ENCODE results near the gene PCDH9.

DNA sequence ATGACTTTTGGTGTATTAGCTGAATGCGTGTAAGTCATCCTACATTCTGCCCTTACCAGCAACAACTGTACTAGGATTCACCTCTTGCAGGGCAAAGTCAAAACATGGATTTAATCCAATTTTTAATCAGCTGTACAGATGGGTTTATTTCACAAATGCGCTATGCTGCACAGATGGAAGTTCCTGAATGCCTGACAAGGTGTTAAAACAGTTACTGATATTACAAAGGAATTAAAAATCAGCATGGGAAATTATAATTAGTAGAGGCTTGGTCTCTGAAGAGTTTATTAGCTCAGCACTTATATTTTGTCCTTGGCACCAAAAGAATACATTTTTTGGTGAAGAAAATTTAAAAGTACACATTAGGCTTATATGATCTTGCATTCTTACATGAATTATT, 448.9 kb downstream of the PCDH9 start:
- TF ChIP-seq, protein P1, sequence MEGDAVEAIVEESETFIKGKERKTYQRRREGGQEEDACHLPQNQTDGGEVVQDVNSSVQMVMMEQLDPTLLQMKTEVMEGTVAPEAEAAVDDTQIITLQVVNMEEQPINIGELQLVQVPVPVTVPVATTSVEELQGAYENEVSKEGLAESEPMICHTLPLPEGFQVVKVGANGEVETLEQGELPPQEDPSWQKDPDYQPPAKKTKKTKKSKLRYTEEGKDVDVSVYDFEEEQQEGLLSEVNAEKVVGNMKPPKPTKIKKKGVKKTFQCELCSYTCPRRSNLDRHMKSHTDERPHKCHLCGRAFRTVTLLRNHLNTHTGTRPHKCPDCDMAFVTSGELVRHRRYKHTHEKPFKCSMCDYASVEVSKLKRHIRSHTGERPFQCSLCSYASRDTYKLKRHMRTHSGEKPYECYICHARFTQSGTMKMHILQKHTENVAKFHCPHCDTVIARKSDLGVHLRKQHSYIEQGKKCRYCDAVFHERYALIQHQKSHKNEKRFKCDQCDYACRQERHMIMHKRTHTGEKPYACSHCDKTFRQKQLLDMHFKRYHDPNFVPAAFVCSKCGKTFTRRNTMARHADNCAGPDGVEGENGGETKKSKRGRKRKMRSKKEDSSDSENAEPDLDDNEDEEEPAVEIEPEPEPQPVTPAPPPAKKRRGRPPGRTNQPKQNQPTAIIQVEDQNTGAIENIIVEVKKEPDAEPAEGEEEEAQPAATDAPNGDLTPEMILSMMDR (IDR thresholded peaks at IDR 0.05; ENCODE audit: insufficient read depth, low read depth, low read length), result no peak
- TF ChIP-seq EZH2 (IDR thresholded peaks at IDR 0.05; ENCODE audit: insufficient read depth, low read length), result no peak

Measured in astrocyte (in vitro differentiated cells and primary cell).